SKM-1 treated with dmso at 0.1 percent for 144 hours (cell line): ENCODE results near the gene CNTN4.
"Not testable (repeated sequence)": the region's sequence is repeated elsewhere in the genome, so short reads cannot be mapped to it uniquely, and the experiment has no call there.

ENCODE experiments used
- DNase-seq: peaks from one replicate; lab custom pipeline; 2025; ENCODE audit not compliant: unreplicated experiment; lab: John Stamatoyannopoulos, UW

Gene CNTN4

GRCh38 chr3:2511356-2511755, 412.7 kb downstream of the CNTN4 start:
- no peak for DNase-seq

DNA sequence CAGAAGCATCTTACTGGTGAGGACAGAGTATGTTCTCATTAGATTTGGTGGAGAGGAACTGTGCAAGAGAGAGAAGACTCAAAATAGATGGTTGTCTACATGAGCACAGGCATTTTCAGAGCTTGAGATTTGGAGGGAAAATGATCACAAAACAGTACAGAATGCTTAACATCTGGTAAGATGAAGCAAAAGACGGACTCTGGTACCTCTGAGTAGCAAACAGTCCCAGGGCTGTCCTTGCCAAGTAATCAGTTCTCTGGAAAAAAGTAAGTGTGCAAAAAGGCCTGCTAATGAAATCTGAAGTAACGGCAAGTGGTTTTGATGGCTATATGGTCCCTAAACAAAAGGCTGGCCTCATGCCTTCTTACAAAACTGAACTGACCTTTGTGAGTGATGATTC, 414.2 kb downstream of the CNTN4 start:
- no peak for DNase-seq

- DNase-seq, result no peak
Observed at GRCh38 chr3:2513986-2514385, 415.3 kb downstream of the CNTN4 start.

GRCh38 chr3:2516762-2517441, 418.2 kb downstream of the CNTN4 start:
- DNase-seq, result no peak

GRCh38 chr3:2517500-2518172, 419.0 kb downstream of the CNTN4 start:
- DNase-seq, result no peak

DNA sequence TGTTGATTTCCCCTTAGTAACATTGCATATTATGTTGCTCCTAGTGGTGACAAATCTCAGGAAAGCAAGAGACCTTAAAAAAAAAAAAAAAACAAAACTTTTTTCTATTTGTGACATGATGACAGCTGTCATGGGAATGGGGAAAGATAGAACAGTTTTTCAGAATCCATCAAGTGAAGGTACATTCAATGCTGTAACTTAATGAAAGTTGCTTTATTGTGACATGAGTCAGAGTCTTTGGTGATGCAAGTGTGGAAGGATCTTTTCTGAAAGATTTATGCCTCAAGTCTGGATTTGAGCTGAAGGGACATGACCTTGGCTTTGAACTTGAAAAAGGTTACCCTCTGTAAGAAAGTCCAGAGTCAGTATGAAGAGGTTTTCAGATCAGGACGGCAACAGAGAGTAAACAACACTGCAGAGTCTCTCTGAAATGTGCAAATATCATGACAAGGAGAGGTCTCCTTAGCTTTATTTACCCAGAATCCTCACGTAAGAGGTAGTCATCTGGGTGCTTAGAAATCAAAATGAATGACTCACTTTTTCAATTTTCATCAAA, 424.7 kb downstream of the CNTN4 start:
- DNase-seq, result no peak

- DNase-seq, result no peak
Observed at GRCh38 chr3:2525968-2526367, 427.3 kb downstream of the CNTN4 start.

GRCh38 chr3:2526926-2527325, 428.3 kb downstream of the CNTN4 start:
- DNase-seq, result no peak

DNA sequence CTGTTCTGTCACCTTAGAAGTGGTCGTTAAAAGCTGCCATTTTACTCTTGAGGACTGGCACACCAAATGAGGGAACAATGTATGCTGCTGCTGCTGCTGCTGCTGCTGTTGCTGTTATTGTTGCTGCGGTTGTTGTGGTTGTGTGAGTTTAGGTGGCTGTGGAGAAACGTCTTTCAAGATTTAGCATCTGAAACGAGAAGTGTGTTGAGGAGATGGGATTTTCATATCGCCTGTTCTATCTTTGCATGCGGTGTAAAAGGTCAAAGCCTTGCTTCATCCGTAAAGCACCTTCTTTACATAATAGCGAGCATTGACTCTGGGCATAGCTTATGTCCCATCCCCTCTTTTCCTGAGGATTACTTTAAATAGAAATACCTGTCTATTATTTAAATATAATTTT, 428.7 kb downstream of the CNTN4 start:
- peak; percentile 14 for DNase-seq

- not testable (repeated sequence) for DNase-seq
Observed at GRCh38 chr3:2534767-2535166, 436.1 kb downstream of the CNTN4 start.

GRCh38 chr3:2535206-2535605, 436.5 kb downstream of the CNTN4 start:
- DNase-seq, result no peak

DNA sequence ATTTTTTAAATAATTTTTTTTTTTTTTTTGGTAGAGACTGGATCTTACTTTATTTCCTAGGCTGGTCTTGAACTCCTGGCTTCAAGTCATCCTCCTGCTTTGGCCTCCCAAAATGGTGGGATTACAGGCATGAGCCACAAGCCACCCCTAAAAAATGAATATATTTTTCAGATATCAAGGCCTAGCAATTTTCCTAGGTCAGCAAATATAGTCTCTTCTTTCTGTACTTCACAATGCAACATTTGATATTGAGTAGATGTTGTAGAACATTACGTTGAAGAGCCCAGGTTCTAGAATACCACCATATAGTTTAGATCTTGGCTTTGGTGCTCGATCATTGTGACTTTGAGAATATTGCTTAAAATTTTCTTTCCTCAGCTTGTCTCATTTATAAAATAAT, 437.9 kb downstream of the CNTN4 start:
- no peak for DNase-seq

- no peak for DNase-seq
Observed at GRCh38 chr3:2540115-2540514, 441.4 kb downstream of the CNTN4 start.

GRCh38 chr3:2543247-2543646, 444.6 kb downstream of the CNTN4 start:
- DNase-seq, result no peak

DNA sequence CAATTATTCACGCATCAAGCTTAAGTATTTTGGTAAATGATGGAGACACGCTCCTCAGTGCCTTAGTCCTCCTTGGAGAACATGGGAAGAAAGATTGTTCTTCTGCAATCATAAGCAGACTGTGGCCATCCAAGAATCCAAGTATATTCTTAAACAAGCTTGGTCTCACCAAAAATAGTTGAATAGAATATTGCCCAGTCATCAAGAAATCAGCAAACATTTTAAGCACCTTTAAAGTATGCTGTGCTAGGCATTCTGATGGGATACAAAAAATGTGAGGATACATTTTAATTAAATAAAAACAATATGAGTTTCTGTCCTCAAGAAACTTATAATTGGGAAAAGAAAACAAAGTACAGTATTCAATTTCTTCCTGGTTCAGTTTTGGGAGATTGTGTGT, 445.5 kb downstream of the CNTN4 start:
- DNase-seq, result no peak

- DNase-seq, result no peak
Observed at GRCh38 chr3:2544718-2545117, 446.1 kb downstream of the CNTN4 start.

DNA sequence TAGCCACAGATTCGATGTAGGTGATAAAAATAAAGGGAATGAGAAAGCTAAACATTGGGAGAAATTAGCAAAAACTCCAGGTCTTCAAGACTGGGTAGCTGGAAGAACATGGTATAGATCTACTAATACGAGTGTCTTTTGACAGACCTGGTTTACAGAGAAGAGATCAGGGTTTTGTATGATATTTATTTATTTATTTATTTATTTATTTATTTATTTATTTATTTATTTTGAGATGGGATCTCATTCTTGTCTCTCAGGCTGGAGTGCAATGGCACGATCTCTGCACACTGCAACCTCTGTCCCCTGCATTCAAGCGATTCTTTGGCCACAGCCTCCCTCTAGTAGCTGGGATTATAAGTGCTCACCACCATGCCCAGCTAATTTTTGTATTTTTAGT, 448.4 kb downstream of the CNTN4 start:
- no peak for DNase-seq

GRCh38 chr3:2554656-2555055, 456.0 kb downstream of the CNTN4 start:
- DNase-seq, result no peak

DNA sequence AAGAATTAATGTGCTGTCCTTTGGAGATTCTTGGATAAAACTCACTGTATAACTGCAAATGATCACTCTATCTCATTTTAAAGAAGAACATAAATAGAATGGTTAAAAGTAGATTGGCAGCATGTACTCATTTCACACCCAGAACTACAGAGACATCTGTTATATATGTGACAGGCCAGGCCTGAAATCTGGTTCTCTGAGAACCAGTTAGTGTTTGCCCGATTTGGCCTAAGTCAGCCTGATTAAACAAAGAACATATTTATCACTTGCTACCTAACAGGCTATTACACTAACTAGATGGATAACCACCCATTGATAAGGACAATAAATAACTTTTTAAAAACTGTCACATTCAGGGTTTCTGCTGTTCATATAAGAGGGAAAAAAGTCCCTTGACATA, 460.1 kb downstream of the CNTN4 start:
- DNase-seq, result no peak

GRCh38 chr3:2567451-2567850, 468.8 kb downstream of the CNTN4 start:
- no peak for DNase-seq

GRCh38 chr3:2568156-2568555, 469.5 kb downstream of the CNTN4 start:
- no peak for DNase-seq

DNA sequence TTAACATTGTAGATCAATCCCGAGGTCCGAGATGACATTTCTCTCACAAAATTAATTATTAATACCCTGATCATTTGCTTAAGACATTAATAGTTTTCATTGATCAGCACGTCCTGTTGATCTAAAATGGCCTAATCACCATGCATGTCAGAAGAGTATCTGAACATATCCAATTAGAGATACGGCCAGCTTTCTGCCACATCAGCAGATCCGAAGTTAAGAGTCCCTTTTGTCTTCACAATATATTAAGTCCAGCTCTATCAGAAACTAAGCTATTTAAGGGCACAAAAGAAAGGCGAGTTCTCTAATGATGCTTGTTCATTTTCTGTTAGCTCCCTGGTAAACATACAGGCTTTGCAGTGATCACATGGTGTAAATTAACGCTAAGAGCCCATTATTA, 470.3 kb downstream of the CNTN4 start:
- DNase-seq, result no peak

GRCh38 chr3:2577571-2577970, 478.9 kb downstream of the CNTN4 start:
- DNase-seq, result no peak
